H1 (cell line): ENCODE results near the gene LIX1L. TPM values are rescaled to one million over a fixed set of nuclear protein-coding genes. Genes with fewer than 3 reads are reported as not detected.

Experiments
- CTCF ChIA-PET: fragments of 300-600 bp; sonication (Branson Sonifier 250); formaldehyde crosslinking; loops from one replicate; lab custom pipeline; 2021; ENCODE audit not compliant: partially characterized antibody; lab: Charles Lee
- POLR2A ChIA-PET: fragments of 300-600 bp; sonication (Branson Sonifier 250); formaldehyde crosslinking; loops from one replicate; lab custom pipeline; 2021; ENCODE audit warnings: inconsistent platforms; ENCODE audit not compliant: partially characterized antibody; lab: Charles Lee
- DNase-seq, 2 experiments: peaks; one replicate each; pipeline versions ENCODE4 v3.0.0 to v3.0.0-alpha.2; 2010 to 2022; ENCODE audit warnings: low spot score in 2 of 2, low read depth in 1 of 2, mixed read lengths in 1 of 2
- FAIRE-seq: peaks from 2 replicates; lab custom pipeline; 2011; peaks lifted over from hg19 to GRCh38; lab: Jason Lieb, UNC
- H2AFZ ChIP-seq: 2 replicates; pipeline ENCODE4 v1.8.1; 2012; ENCODE audit warnings: low read length, inconsistent platforms
- H2AK5ac ChIP-seq: 2 replicates; pipeline ENCODE4 v1.6.1; 2013; ENCODE audit warnings: low read depth, low read length
- H2BK120ac ChIP-seq: replicated peaks from 2 replicates; pipeline ENCODE3; 2013; ENCODE audit warnings: low read depth, low read length, inconsistent platforms
- H2BK12ac ChIP-seq: 2 replicates; pipeline ENCODE4 v1.6.1; 2013; ENCODE audit warnings: low read depth, low read length
- H2BK15ac ChIP-seq: 2 replicates; pipeline ENCODE4 v1.6.1; 2013; ENCODE audit warnings: low read length
- H2BK20ac ChIP-seq: 2 replicates; pipeline ENCODE4 v1.6.1; 2013; ENCODE audit warnings: low read length
- H2BK5ac ChIP-seq: 2 replicates; pipeline ENCODE4 v1.6.1; 2013; ENCODE audit warnings: low read depth, low read length
- H3K14ac ChIP-seq: 2 replicates; pipeline ENCODE4 v1.6.1; 2013; ENCODE audit warnings: inconsistent platforms; ENCODE audit not compliant: insufficient read length
- H3K18ac ChIP-seq: 2 replicates; pipeline ENCODE4 v1.6.1; 2013; ENCODE audit warnings: low read length; ENCODE audit errors: extremely low read depth
- H3K23ac ChIP-seq: 2 replicates; pipeline ENCODE4 v1.6.1; 2013; ENCODE audit warnings: inconsistent platforms; ENCODE audit not compliant: insufficient read length
- H3K23me2 ChIP-seq: 2 replicates; pipeline ENCODE4 v1.6.1; 2013; ENCODE audit warnings: low read depth, low read length
- H3K27ac ChIP-seq: 2 replicates; pipeline ENCODE4 v1.6.1; 2011; ENCODE audit warnings: low read depth, low read length, inconsistent platforms
- H3K27me3 ChIP-seq, 4 experiments: replicated peaks in 1 of 4; 1 replicate in 1 of 4; 2 replicates in 3 of 4; pipeline versions ENCODE4 v1.6.1 to v1.8.1; 2011 to 2013; ENCODE audit warnings: low read length in 3 of 4, mild to moderate bottlenecking in 3 of 4, inconsistent platforms in 2 of 4, mixed read lengths in 2 of 4, moderate library complexity in 1 of 4; ENCODE audit not compliant: control insufficient read depth in 3 of 4, insufficient read depth in 3 of 4; ENCODE audit errors: extremely low read depth in 1 of 4
- H3K36me3 ChIP-seq, 4 experiments: 2 replicates each; pipeline versions ENCODE4 v1.6.1 to v1.8.1; 2011 to 2013; ENCODE audit warnings: mild to moderate bottlenecking in 4 of 4, low read length in 3 of 4, moderate library complexity in 2 of 4, control low read depth in 1 of 4, inconsistent platforms in 1 of 4; ENCODE audit not compliant: insufficient read depth in 4 of 4, control insufficient read depth in 2 of 4
- H3K4ac ChIP-seq: replicated peaks from 2 replicates; pipeline ENCODE3; 2013; ENCODE audit warnings: low read length, low read depth, mixed read lengths, inconsistent platforms; ENCODE audit not compliant: insufficient read length
- H3K4me1 ChIP-seq, 4 experiments: replicated peaks in 1 of 4; 1 replicate in 1 of 4; 2 replicates in 3 of 4; pipeline versions ENCODE4 v1.6.1 to v1.8.1; 2011 to 2013; ENCODE audit warnings: low read length in 3 of 4, inconsistent platforms in 2 of 4, mixed read lengths in 1 of 4; ENCODE audit not compliant: insufficient read depth in 4 of 4, control insufficient read depth in 3 of 4
- H3K4me2 ChIP-seq, 2 experiments: 2 replicates each; pipeline versions ENCODE4 v1.6.1 to v1.8.1; 2011 to 2013; ENCODE audit warnings: low read depth in 2 of 2, low read length in 2 of 2, control low read depth in 1 of 2, inconsistent platforms in 1 of 2, mild to moderate bottlenecking in 1 of 2; ENCODE audit not compliant: insufficient read depth in 1 of 2
- H3K4me3 ChIP-seq, 4 experiments: fragments of 200-600, 300-600 bp in 1 of 4; sonication (generic), shearing (Covaris generic), sonication (Bioruptor Twin) in 1 of 4; 2 replicates each; pipeline versions ENCODE4 v1.5.1 to v1.8.1; 2011 to 2016; ENCODE audit warnings: low read length in 4 of 4, low read depth in 3 of 4, control low read depth in 2 of 4, inconsistent platforms in 2 of 4, mild to moderate bottlenecking in 2 of 4, mixed read lengths in 1 of 4, moderate library complexity in 1 of 4; ENCODE audit not compliant: insufficient read depth in 2 of 4; ENCODE audit errors: extremely low read depth in 1 of 4
- H3K56ac ChIP-seq: replicated peaks from 2 replicates; pipeline ENCODE3; 2013; ENCODE audit warnings: low read depth, mild to moderate bottlenecking, mixed read lengths, low read length, inconsistent platforms; ENCODE audit not compliant: insufficient read length
- H3K79me1 ChIP-seq: 2 replicates; pipeline ENCODE4 v1.6.1; 2013; ENCODE audit warnings: low read depth, low read length, control low read depth
- H3K79me2 ChIP-seq, 2 experiments: 2 replicates each; pipeline versions ENCODE4 v1.6.1 to v1.8.1; 2012 to 2013; ENCODE audit warnings: low read length in 2 of 2, mild to moderate bottlenecking in 2 of 2, inconsistent platforms in 1 of 2; ENCODE audit not compliant: insufficient read depth in 2 of 2, control insufficient read depth in 1 of 2
- H3K9ac ChIP-seq, 4 experiments: replicated peaks in 1 of 4; 1 replicate in 1 of 4; 2 replicates in 3 of 4; pipeline versions ENCODE4 v1.6.1 to v1.8.1; 2011 to 2013; ENCODE audit warnings: low read depth in 3 of 4, low read length in 3 of 4, control low read depth in 2 of 4, mild to moderate bottlenecking in 2 of 4, moderate library complexity in 2 of 4, inconsistent platforms in 1 of 4; ENCODE audit errors: extremely low read depth in 1 of 4
- H3K9me3 ChIP-seq, 2 experiments: 2 replicates each; pipeline versions ENCODE4 v1.6.1 to v1.8.1; 2012 to 2013; ENCODE audit warnings: mild to moderate bottlenecking in 2 of 2, moderate library complexity in 2 of 2, control low read depth in 1 of 2, inconsistent platforms in 1 of 2, low read depth in 1 of 2, low read length in 1 of 2, mixed read lengths in 1 of 2; ENCODE audit not compliant: insufficient read depth in 2 of 2
- H4K20me1 ChIP-seq, 2 experiments: replicated peaks in 1 of 2; 2 replicates each; pipeline versions ENCODE3 to v1.8.1; 2011 to 2013; ENCODE audit warnings: inconsistent platforms in 2 of 2, low read length in 2 of 2, mild to moderate bottlenecking in 1 of 2; ENCODE audit not compliant: insufficient read depth in 2 of 2, control insufficient read depth in 1 of 2
- H4K5ac ChIP-seq: 2 replicates; pipeline ENCODE4 v1.6.1; 2013; ENCODE audit warnings: low read length, low read depth, mixed read lengths, inconsistent platforms; ENCODE audit not compliant: insufficient read length
- H4K8ac ChIP-seq: 2 replicates; pipeline ENCODE4 v1.8.0; 2013; ENCODE audit warnings: mild to moderate bottlenecking, moderate library complexity, low read length, inconsistent platforms; ENCODE audit not compliant: insufficient read depth; ENCODE audit errors: extremely low read depth
- H4K91ac ChIP-seq: replicated peaks from 2 replicates; pipeline ENCODE3; 2013; ENCODE audit warnings: low read length, mixed read lengths, inconsistent platforms; ENCODE audit not compliant: insufficient read length
- GTF2F1 ChIP-seq: IDR thresholded peaks from 2 replicates; pipeline ENCODE4 v1.6.1; 2012; ENCODE audit warnings: low read depth, low read length, improper control_type of control experiment, borderline replicate concordance
- MAFK ChIP-seq: IDR thresholded peaks from 2 replicates; pipeline ENCODE4 v1.6.1; 2012; ENCODE audit warnings: low read depth, mild to moderate bottlenecking, improper control_type of control experiment, low read length
- RAD21 ChIP-seq, 2 experiments: IDR thresholded peaks in 1 of 2; conservative IDR thresholded peaks in 1 of 2; 2 replicates each; pipeline ENCODE4 v1.6.1; 2011; ENCODE audit warnings: low read depth in 2 of 2, low read length in 2 of 2, improper control_type of control experiment in 1 of 2, inconsistent platforms in 1 of 2, mild to moderate bottlenecking in 1 of 2, moderate library complexity in 1 of 2
- RXRA ChIP-seq: IDR thresholded peaks from 2 replicates; pipeline ENCODE4 v1.6.1; 2011; ENCODE audit warnings: low read depth, mild to moderate bottlenecking, low read length, moderate library complexity; ENCODE audit not compliant: insufficient read depth
- SAP30 ChIP-seq: fragments of 300-600 bp; sonication (generic); IDR thresholded peaks from 2 replicates; pipeline ENCODE4 v1.7.1; 2012; ENCODE audit warnings: low read length, moderate library complexity, mild to moderate bottlenecking, inconsistent platforms; ENCODE audit not compliant: insufficient read depth, insufficient replicate concordance
- SIRT6 ChIP-seq: IDR thresholded peaks from one replicate; pipeline ENCODE4 v1.7.1; 2012; ENCODE audit warnings: low read length, inconsistent platforms
- SIX5 ChIP-seq: IDR thresholded peaks from 2 replicates; pipeline ENCODE4 v1.6.1; 2011; ENCODE audit warnings: mild to moderate bottlenecking, low read depth, low read length
- SP2 ChIP-seq: IDR thresholded peaks from 2 replicates; pipeline ENCODE4 v1.6.1; 2012; ENCODE audit warnings: mild to moderate bottlenecking, low read length, inconsistent platforms
- SUZ12 ChIP-seq: fragments of 200-600 bp; sonication (generic); IDR thresholded peaks from 2 replicates; pipeline ENCODE4 v1.6.1; 2012; ENCODE audit warnings: mild to moderate bottlenecking, inconsistent platforms, low read length, moderate library complexity, mixed read lengths
- WGBS, 2 experiments: shearing (Covaris generic) in 1 of 2; methylation state at CpG; one replicate each; pipeline versions ENCODE4 v1.1.6 to v1.1.7; 2013 to 2015; ENCODE audit warnings: low lambda C conversion rate in 2 of 2, mixed read lengths in 2 of 2, inconsistent platforms in 1 of 2, low coverage in 1 of 2, missing lambda C conversion rate in 1 of 2; ENCODE audit not compliant: insufficient replicate concordance in 2 of 2, insufficient coverage in 1 of 2, insufficient read length in 1 of 2; ENCODE audit errors: extremely low coverage in 1 of 2, missing lambda C conversion rate in 1 of 2; 5-methylcytosine and 5-hydroxymethylcytosine counted together
- polyA plus RNA-seq, 7 experiments: library from polyadenylated mRNA; depleted of rRNA in 3 of 7; stranded (reverse) in 5 of 7; unstranded in 2 of 7; fragments of >200 nt in 5 of 7; fragments of 200-250 nt in 2 of 7; gene quantifications; 1 replicate in 5 of 7; 2 replicates in 1 of 7; 4 replicates in 1 of 7; pipeline versions ENCODE4 v1.2.1 to v1.2.3, GENCODE V29; 2011 to 2013; ENCODE audit warnings: missing spikeins in 2 of 7, mixed read lengths in 2 of 7
- total RNA-seq: library from RNA; stranded (reverse); fragmentation: NEBNext Ultra II Directional; extraction: Animal tissue kit (Norgen Biotek cat#: 25700); gene quantifications from 2 replicates; pipeline ENCODE4 v1.2.1, GENCODE V29; 2021
- TF ChIP-seq, protein P1 (sequence below): IDR thresholded peaks from 2 replicates; pipeline ENCODE4 v1.6.1; 2012; ENCODE audit warnings: low read length, inconsistent platforms

Gene LIX1L
- total and polyA plus RNA-seq, 2 of the 8 experiments (the other 6 are each of a cell fraction or from before 2014, with no cell fraction given), result 2.9 to 3.7 TPM

DNA sequence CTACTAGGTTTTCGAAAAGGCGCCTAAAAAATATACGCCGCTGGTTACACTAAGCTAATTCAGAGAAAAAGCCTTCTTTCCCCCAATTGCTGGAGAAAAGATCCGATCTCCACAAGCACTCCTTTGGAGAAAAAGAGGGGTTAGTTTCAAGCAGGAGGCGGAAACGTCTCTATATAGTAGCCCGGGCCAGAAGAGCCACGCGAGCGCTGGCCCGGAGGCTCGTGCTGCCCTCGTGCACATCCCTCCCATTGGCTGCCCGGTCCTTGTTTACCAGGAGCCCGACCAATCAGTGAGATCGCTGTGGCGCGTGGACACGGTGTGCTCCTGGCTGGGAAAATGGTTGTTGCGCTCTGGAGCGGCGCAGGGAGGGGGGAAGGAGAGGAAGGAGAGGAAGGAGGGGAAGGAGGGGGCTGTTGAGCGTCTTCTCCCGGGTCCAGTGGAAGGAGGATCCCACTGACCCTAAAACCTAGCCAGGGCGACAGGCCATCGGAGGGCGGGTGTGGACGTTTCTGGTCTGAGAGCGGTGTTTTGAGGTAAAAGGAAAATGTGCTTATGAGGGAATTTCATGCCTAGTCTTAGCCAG lies 38.7 kb upstream of the LIX1L start, which contains the start of gene TXNIP:
TSS of gene TXNIP (minus strand) at position 147 of the 583 bp plus-strand sequence. CDS start 313 bp downstream, outside the sequence.
- peaks cover 0 to 2% of the 10 kb centered on the region in 2 experiments for H4K20me1 ChIP-seq
- H3K14ac ChIP-seq, result no peak within 1 kb of the TSS
- peak within 1 kb of the TSS; percentile 6; the same call in 1 of the 2 replicates for H2AK5ac ChIP-seq
- peak within 1 kb of the TSS; percentile 98 for H2BK12ac ChIP-seq
- H3K4ac ChIP-seq, result peak within 1 kb of the TSS; percentile 3
- peak within 1 kb of the TSS; percentile 74 to 95 (median 86) for H3K9ac ChIP-seq
- peaks cover 6% of the 10 kb centered on the region; the same call in 1 of the 2 replicates for H3K79me1 ChIP-seq
- peak within 1 kb of the TSS; percentile 65 for H3K27ac ChIP-seq
- peak within 1 kb of the TSS; percentile 16 for H4K91ac ChIP-seq
- ChIA-PET CTCF (interaction anchor here (1.2 to 12.6 kb wide), 4 partner anchors 11 to 21 kb away, joined by 5 to 93 read pairs (median 12); no protein-coding TSS in a partner anchor), POLR2A (interaction anchor here (0.8 to 13.4 kb wide), 17 partner anchors 9 to 138 kb away, joined by 3 to 218 read pairs (median 4); partner anchors contain the start of genes ANKRD34A, LIX1L, PEX11B and PIAS3)
- H2AFZ ChIP-seq, result peak within 1 kb of the TSS; percentile 37; the same call in 1 of the 2 replicates
- peaks cover 4 to 27% of the 10 kb centered on the region in 2 experiments; a peak in 3 of 4 replicates for H3K79me2 ChIP-seq
- peaks cover 17 to 35% (median 25%) of the 10 kb centered on the region in 4 experiments for H3K36me3 ChIP-seq
- H3K4me1 ChIP-seq, result peaks cover 2 to 8% (median 6%) of the 10 kb centered on the region in 4 experiments; a peak in 4 of 7 replicates
- H3K56ac ChIP-seq, result peak within 1 kb of the TSS; percentile 3
- H3K27me3 ChIP-seq, result no peaks in the 10 kb centered on the region
- H2BK20ac ChIP-seq, result peak within 1 kb of the TSS; percentile 91
- H3K4me2 ChIP-seq, result peak within 1 kb of the TSS; percentile 83 to 96
- H3K18ac ChIP-seq, result peak within 1 kb of the TSS; percentile 76
- no peak for FAIRE-seq
- 0 out of 2 replicates have a peak within 1 kb of the TSS, but pooled peaks have one; percentile 54 for H4K8ac ChIP-seq
- no peaks in the 10 kb centered on the region for H3K9me3 ChIP-seq
- H2BK120ac ChIP-seq, result no peak within 1 kb of the TSS
- peaks cover 9% of the 10 kb centered on the region for H3K23me2 ChIP-seq
- peak within 1 kb of the TSS; percentile 66 for H2BK5ac ChIP-seq
- peak within 1 kb of the TSS; percentile 28 for H4K5ac ChIP-seq
- DNase-seq, result peak; percentile 76 to 86
- peak within 1 kb of the TSS; percentile 89 to 96 (median 93) for H3K4me3 ChIP-seq
- peak within 1 kb of the TSS; percentile 83 for H2BK15ac ChIP-seq
- no peak within 1 kb of the TSS for H3K23ac ChIP-seq
- 3% methylated on average over 29 of the region's 30 CpGs; no CpG with 5 or more reads in 1 of the 2 experiments for WGBS, 2 experiments
- TF ChIP-seq SIRT6 (no peak), MAFK (no peak), SUZ12 (no peak), RXRA (no peak), SIX5 (no peak), SP2 (no peak), SAP30 (no peak), GTF2F1 (peak; percentile 86), RAD21 (IDR thresholded peaks at IDR 0.05 in 1 of 2, conservative IDR thresholded peaks at IDR 0.05 in 1 of 2; ENCODE audit: low read depth in 2 of 2, low read length in 2 of 2) (no peak)
- TF ChIP-seq, protein P1, sequence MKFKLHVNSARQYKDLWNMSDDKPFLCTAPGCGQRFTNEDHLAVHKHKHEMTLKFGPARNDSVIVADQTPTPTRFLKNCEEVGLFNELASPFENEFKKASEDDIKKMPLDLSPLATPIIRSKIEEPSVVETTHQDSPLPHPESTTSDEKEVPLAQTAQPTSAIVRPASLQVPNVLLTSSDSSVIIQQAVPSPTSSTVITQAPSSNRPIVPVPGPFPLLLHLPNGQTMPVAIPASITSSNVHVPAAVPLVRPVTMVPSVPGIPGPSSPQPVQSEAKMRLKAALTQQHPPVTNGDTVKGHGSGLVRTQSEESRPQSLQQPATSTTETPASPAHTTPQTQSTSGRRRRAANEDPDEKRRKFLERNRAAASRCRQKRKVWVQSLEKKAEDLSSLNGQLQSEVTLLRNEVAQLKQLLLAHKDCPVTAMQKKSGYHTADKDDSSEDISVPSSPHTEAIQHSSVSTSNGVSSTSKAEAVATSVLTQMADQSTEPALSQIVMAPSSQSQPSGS, result no peak
